D721Med (cell line): ENCODE measurements around the gene PTH2R.

Experiments used
- DNase-seq: peaks from one replicate; pipeline ENCODE4 v3.0.0; 2011; ENCODE audit warnings: low spot score; ENCODE audit not compliant: insufficient read length
- FAIRE-seq: peaks from 2 replicates; lab custom pipeline; 2011; peaks lifted over from hg19 to GRCh38; lab: Jason Lieb, UNC
- TF ChIP-seq, protein P1 (sequence below): IDR thresholded peaks from 2 replicates; pipeline ENCODE4 v1.5.1; 2012; ENCODE audit warnings: mild to moderate bottlenecking, control low read depth; ENCODE audit not compliant: insufficient read depth; ENCODE audit errors: missing control alignments

The PTH2R gene

DNA sequence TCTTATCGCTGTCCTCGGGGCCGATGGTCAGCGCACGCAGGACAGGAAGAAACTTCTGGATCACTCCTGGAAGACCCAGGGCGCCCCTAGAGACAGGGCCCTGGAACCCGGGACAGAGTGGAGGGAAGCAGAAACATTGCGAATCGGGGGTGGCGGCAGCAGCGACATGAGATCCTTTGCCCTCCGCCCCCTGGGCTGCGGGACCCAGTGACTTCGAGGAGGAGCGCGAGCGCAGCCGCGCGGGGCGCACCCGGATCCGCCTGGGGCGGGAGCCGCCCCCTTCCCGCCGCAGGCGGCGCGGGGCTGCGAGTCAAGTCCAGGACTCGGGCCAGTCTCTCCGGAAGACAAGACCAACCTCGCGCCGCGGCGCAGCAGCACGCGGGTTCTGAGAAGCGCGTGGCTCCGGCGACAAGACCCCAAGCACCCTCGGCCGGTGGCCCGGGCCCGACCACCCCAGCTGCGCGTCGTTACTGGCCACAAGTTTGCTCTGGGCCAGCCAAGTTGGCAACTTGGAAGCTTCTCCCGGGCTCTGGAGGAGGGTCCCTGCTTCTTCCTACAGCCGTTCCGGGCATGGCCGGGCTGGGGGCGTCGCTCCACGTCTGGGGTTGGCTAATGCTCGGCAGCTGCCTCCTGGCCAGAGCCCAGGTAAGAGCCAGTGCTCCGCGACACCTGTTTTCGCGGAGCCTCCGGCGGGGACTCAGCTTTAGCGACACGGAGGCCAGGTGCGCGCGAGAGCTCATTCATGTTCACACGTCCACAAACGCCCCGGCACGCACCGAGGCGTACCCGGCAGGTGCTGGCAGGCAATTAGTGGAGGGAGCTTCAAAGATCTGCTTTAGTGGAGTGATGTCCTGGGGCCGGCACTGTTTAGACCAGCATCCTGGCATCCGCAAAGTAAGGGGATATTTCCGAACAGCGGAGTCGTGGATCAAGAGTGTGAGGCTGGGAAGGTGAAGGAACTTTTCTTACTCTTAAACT lies at the start of gene PTH2R:
PTH2R (plus strand) TSS at position 319 of the 978 bp plus-strand sequence; CDS start at position 571, 252 bp downstream.
- no peak for FAIRE-seq
- TF ChIP-seq, protein P1, sequence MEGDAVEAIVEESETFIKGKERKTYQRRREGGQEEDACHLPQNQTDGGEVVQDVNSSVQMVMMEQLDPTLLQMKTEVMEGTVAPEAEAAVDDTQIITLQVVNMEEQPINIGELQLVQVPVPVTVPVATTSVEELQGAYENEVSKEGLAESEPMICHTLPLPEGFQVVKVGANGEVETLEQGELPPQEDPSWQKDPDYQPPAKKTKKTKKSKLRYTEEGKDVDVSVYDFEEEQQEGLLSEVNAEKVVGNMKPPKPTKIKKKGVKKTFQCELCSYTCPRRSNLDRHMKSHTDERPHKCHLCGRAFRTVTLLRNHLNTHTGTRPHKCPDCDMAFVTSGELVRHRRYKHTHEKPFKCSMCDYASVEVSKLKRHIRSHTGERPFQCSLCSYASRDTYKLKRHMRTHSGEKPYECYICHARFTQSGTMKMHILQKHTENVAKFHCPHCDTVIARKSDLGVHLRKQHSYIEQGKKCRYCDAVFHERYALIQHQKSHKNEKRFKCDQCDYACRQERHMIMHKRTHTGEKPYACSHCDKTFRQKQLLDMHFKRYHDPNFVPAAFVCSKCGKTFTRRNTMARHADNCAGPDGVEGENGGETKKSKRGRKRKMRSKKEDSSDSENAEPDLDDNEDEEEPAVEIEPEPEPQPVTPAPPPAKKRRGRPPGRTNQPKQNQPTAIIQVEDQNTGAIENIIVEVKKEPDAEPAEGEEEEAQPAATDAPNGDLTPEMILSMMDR: no peak
- DNase-seq: no peak

- TF ChIP-seq, protein P1: no peak
- DNase-seq (no peak), FAIRE-seq (no peak)
These were observed 49.6 kb upstream of the PTH2R start for GRCh38 chr2:208356846-208357574.

GRCh38 chr2:208358758-208359631 lies 47.6 kb upstream of the PTH2R start:
- TF ChIP-seq, protein P1: no peak
- DNase-seq (no peak), FAIRE-seq (no peak)

GRCh38 chr2:208359632-208359986 lies 47.0 kb upstream of the PTH2R start:
- TF ChIP-seq, protein P1: no peak
- FAIRE-seq (no peak), DNase-seq (no peak)

DNA sequence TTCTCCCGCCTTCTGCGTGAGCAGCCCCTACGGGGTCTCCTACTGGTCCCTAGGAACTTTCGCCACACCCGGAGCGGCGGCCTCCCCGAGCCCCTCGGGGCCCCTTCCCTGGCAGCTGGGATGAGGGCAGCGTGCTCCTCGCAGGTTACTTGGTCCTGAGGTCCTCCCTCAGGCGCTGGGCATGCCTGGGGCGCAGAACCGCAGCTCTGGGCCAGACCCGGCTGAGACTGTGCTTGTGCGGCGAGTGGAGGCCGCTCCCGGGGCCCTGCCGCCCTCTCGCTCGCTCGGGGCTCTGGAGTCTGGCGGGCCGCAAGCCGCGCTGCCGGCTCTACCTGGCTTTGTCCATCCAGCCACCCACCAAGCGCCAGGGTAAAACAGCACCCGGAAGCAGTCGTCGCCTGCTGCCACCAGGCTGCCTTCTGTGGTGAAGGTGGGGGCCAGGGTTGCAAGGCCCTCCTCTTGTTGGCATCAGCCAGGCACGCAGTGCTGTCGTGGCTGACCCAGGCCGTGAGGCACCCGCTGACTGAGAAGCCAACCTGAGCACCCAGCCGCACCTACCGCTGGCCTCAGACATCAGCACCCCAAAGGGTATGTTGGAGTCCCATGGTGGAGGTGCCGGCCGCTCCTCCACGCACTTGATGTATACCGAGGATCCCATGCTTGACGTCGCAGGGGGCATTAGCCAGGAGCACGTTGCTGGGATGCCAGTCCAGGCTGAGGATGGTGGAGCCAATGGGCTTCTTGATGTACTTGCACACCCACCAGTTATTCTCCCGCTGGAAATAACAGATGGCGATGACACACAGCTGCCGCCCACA lies 46.1 kb upstream of the PTH2R start:
- FAIRE-seq (no peak), DNase-seq (no peak)
- TF ChIP-seq, protein P1: no peak

- no peak for FAIRE-seq
- no peak for DNase-seq
- TF ChIP-seq, protein P1: no peak
These were observed 45.5 kb upstream of the PTH2R start for GRCh38 chr2:208361077-208361441.
